Stimulated activated CD4-positive, alpha-beta T cell treated with anti-CD3 and anti-CD28 coated beads, Interleukin-4, amount 100 ng/mL, for 1 hour (primary cell): Measurements from ENCODE around the gene C12orf56.
"Not testable (repeated sequence)": the region's sequence is repeated elsewhere in the genome, so short reads cannot be mapped to it uniquely, and the experiment has no call there.

Experiments
- DNase-seq: peaks from one replicate; pipeline ENCODE4 v3.0.0-alpha.2; 2020

C12orf56 gene

GRCh38 chr12:64385019-64385418, 5.5 kb downstream of the C12orf56 start:
- DNase-seq: no peak

GRCh38 chr12:64383675-64384074, 6.9 kb downstream of the C12orf56 start:
- DNase-seq: no peak

- no peak for DNase-seq
Observed at GRCh38 chr12:64362721-64363305, 27.7 kb downstream of the C12orf56 start.

- DNase-seq: not testable (repeated sequence)
Observed at GRCh38 chr12:64361173-64361572, 29.4 kb downstream of the C12orf56 start.

GRCh38 chr12:64356209-64356608, 34.3 kb downstream of the C12orf56 start:
- DNase-seq: not testable (repeated sequence)

- no peak for DNase-seq
Observed at GRCh38 chr12:64352181-64352580, 38.4 kb downstream of the C12orf56 start.

- no peak for DNase-seq
Observed at GRCh38 chr12:64351265-64351664, 39.3 kb downstream of the C12orf56 start.

- DNase-seq: no peak
Observed at GRCh38 chr12:64347630-64348029, 42.9 kb downstream of the C12orf56 start.

GRCh38 chr12:64344631-64345030, 45.9 kb downstream of the C12orf56 start:
- not testable (repeated sequence) for DNase-seq

- not testable (repeated sequence) for DNase-seq
Observed at GRCh38 chr12:64340546-64340945, 50.0 kb downstream of the C12orf56 start.

GRCh38 chr12:64335886-64336466, 54.6 kb downstream of the C12orf56 start:
- no peak for DNase-seq

- DNase-seq: no peak
Observed at GRCh38 chr12:64332938-64333337, 57.6 kb downstream of the C12orf56 start.

- DNase-seq: no peak
Observed at GRCh38 chr12:64332296-64332695, 58.3 kb downstream of the C12orf56 start.

- not testable (repeated sequence) for DNase-seq
Observed at GRCh38 chr12:64329031-64329710, 61.4 kb downstream of the C12orf56 start.

- no peak for DNase-seq
Observed at GRCh38 chr12:64325055-64325454, 65.5 kb downstream of the C12orf56 start.

- no peak for DNase-seq
Observed at GRCh38 chr12:64323476-64324225, 66.9 kb downstream of the C12orf56 start.

- DNase-seq: no peak
Observed at GRCh38 chr12:64323006-64323405, 67.6 kb downstream of the C12orf56 start.

- no peak for DNase-seq
Observed at GRCh38 chr12:64320611-64321010, 69.9 kb downstream of the C12orf56 start.

GRCh38 chr12:64319540-64320225, 70.9 kb downstream of the C12orf56 start:
- DNase-seq: not testable (repeated sequence)

- no peak for DNase-seq
Observed at GRCh38 chr12:64318605-64319004, 72.0 kb downstream of the C12orf56 start.

GRCh38 chr12:64311877-64312276, 78.7 kb downstream of the C12orf56 start:
- DNase-seq: no peak

- DNase-seq: no peak
Observed at GRCh38 chr12:64304571-64304970, 86.0 kb downstream of the C12orf56 start.

- DNase-seq: no peak
Observed at GRCh38 chr12:64299628-64300027, 90.9 kb downstream of the C12orf56 start.
